Activated T-cell treated with anti-CD3 and anti-CD28 coated beads, Interleukin-2, amount 50 U/mL, for 4 hours (primary cell): ENCODE data around the gene ZNF813. TPM values are rescaled to one million over a fixed set of nuclear protein-coding genes. Genes with fewer than 3 reads are reported as not detected.

Experiments used
- ATAC-seq, 2 donors: fragments of 200-7000 bp; cut with Tn5 transposase; one replicate each; pipeline ENCODE4 v1.10.0; 2021
- DNase-seq: peaks from one replicate; pipeline ENCODE4 v3.0.0-alpha.2; 2020
- H3K27me3 Mint-ChIP-seq: one replicate; pipeline ENCODE4 v1.8.0; 2021; ENCODE audit warnings: low read depth, mixed read lengths
- H3K36me3 Mint-ChIP-seq: one replicate; pipeline ENCODE4 v1.8.0; 2022; ENCODE audit warnings: mixed read lengths; ENCODE audit not compliant: insufficient read depth
- H3K4me1 Mint-ChIP-seq: one replicate; pipeline ENCODE4 v1.8.0; 2021; ENCODE audit warnings: low read depth, mixed read lengths
- H3K4me3 Mint-ChIP-seq: one replicate; pipeline ENCODE4 v1.8.0; 2021; ENCODE audit warnings: mild to moderate bottlenecking, moderate library complexity, mixed read lengths
- H3K9me3 Mint-ChIP-seq: one replicate; pipeline ENCODE4 v1.8.0; 2021; ENCODE audit warnings: mixed read lengths
- total RNA-seq, 3 donors: library from RNA; stranded (reverse); gene quantifications; one replicate each; pipeline ENCODE4 v1.2.1, GENCODE V29; 2021

Gene ZNF813
- total RNA-seq, 3 donors from 2014 or later: 3.4 to 5.5 (median 4.6) TPM

- no peak for ATAC-seq
- Mint-ChIP-seq H3K4me3 (peak overlapping the region; percentile 96), H3K27me3 (no peaks in the 10 kb centered on the region), H3K4me1 (peaks cover 13% of the 10 kb centered on the region), H3K9me3 (peaks cover 8% of the 10 kb centered on the region), H3K36me3 (peaks cover 12% of the 10 kb centered on the region)
- no peak for DNase-seq
Observed at GRCh38 chr19:53520163-53520546, 52.6 kb downstream of the ZNF813 start.

GRCh38 chr19:53520547-53521372 is 53.2 kb downstream of the ZNF813 start:
- Mint-ChIP-seq H3K36me3 (peaks cover 16% of the 10 kb centered on the region), H3K27me3 (no peaks in the 10 kb centered on the region), H3K4me3 (peak overlapping the region; percentile 96), H3K9me3 (peaks cover 14% of the 10 kb centered on the region), H3K4me1 (peaks cover 13% of the 10 kb centered on the region)
- ATAC-seq (peak; percentile 99), DNase-seq (peak; percentile 82)

GRCh38 chr19:53521373-53522202 is 54.1 kb downstream of the ZNF813 start:
- Mint-ChIP-seq H3K36me3 (peaks cover 22% of the 10 kb centered on the region), H3K4me1 (peaks cover 13% of the 10 kb centered on the region), H3K9me3 (peaks cover 20% of the 10 kb centered on the region), H3K27me3 (no peaks in the 10 kb centered on the region), H3K4me3 (peak overlapping the region; percentile 96)
- ATAC-seq (peak; percentile 7 to 11), DNase-seq (no peak)

- Mint-ChIP-seq H3K36me3 (peaks cover 36% of the 10 kb centered on the region), H3K27me3 (no peaks in the 10 kb centered on the region), H3K9me3 (peaks cover 16% of the 10 kb centered on the region), H3K4me1 (peaks cover 11% of the 10 kb centered on the region), H3K4me3 (no peak overlapping the region)
- ATAC-seq (no peak), DNase-seq (no peak)
Observed at GRCh38 chr19:53525922-53526321, 58.4 kb downstream of the ZNF813 start.

- DNase-seq: no peak
- Mint-ChIP-seq H3K4me3 (no peak overlapping the region), H3K4me1 (no peaks in the 10 kb centered on the region), H3K9me3 (peaks cover 23% of the 10 kb centered on the region), H3K36me3 (peaks cover 34% of the 10 kb centered on the region), H3K27me3 (no peaks in the 10 kb centered on the region)
- no peak for ATAC-seq
Observed at GRCh38 chr19:53530622-53531021, 63.1 kb downstream of the ZNF813 start.

- H3K4me3 Mint-ChIP-seq: no peak overlapping the region
- H3K27me3 Mint-ChIP-seq: no peaks in the 10 kb centered on the region
- H3K9me3 Mint-ChIP-seq: peaks cover 16% of the 10 kb centered on the region
- no peak for ATAC-seq
- peaks cover 3% of the 10 kb centered on the region for H3K4me1 Mint-ChIP-seq
- H3K36me3 Mint-ChIP-seq: peaks cover 27% of the 10 kb centered on the region
- DNase-seq: no peak
Observed at GRCh38 chr19:53531457-53531856, 63.9 kb downstream of the ZNF813 start.

GRCh38 chr19:53532362-53532761 is 64.8 kb downstream of the ZNF813 start:
- peaks cover 4% of the 10 kb centered on the region for H3K4me1 Mint-ChIP-seq
- H3K27me3 Mint-ChIP-seq: no peaks in the 10 kb centered on the region
- DNase-seq (no peak), ATAC-seq (no peak)
- peaks cover 13% of the 10 kb centered on the region for H3K9me3 Mint-ChIP-seq
- peaks cover 24% of the 10 kb centered on the region for H3K36me3 Mint-ChIP-seq
- no peak overlapping the region for H3K4me3 Mint-ChIP-seq

- no peak for DNase-seq
- Mint-ChIP-seq H3K27me3 (no peaks in the 10 kb centered on the region), H3K4me3 (peak overlapping the region; percentile 52), H3K4me1 (peaks cover 23% of the 10 kb centered on the region), H3K9me3 (peaks cover 11% of the 10 kb centered on the region), H3K36me3 (peaks cover 23% of the 10 kb centered on the region)
- ATAC-seq: no peak
Observed at GRCh38 chr19:53536225-53536548, 68.7 kb downstream of the ZNF813 start.

GRCh38 chr19:53537121-53537520 is 69.6 kb downstream of the ZNF813 start:
- ATAC-seq (no peak), DNase-seq (no peak)
- Mint-ChIP-seq H3K27me3 (no peaks in the 10 kb centered on the region), H3K36me3 (peaks cover 26% of the 10 kb centered on the region), H3K4me3 (peak overlapping the region; percentile 96), H3K9me3 (peaks cover 11% of the 10 kb centered on the region), H3K4me1 (peaks cover 27% of the 10 kb centered on the region)

- DNase-seq (peak; percentile 89), ATAC-seq (peak; percentile 83 to 88)
- H3K4me1 Mint-ChIP-seq: peaks cover 31% of the 10 kb centered on the region
- H3K27me3 Mint-ChIP-seq: no peaks in the 10 kb centered on the region
- peaks cover 28% of the 10 kb centered on the region for H3K36me3 Mint-ChIP-seq
- H3K4me3 Mint-ChIP-seq: peak within 1 kb of the TSS; percentile 96
- H3K9me3 Mint-ChIP-seq: peaks cover 9% of the 10 kb centered on the region
Observed at GRCh38 chr19:53537521-53538377, 70.2 kb downstream of the ZNF813 start, which contains the start of gene ZNF331. ZNF331 (plus strand) TSS chr19:53538145; CDS start chr19:53569377, 31,232 bp downstream.

GRCh38 chr19:53538378-53539109 is 71.0 kb downstream of the ZNF813 start:
- Mint-ChIP-seq H3K36me3 (peaks cover 24% of the 10 kb centered on the region), H3K4me3 (peak overlapping the region; percentile 96), H3K9me3 (peaks cover 3% of the 10 kb centered on the region), H3K27me3 (no peaks in the 10 kb centered on the region), H3K4me1 (peaks cover 31% of the 10 kb centered on the region)
- DNase-seq: no peak
- peak; percentile 4 to 5 for ATAC-seq

GRCh38 chr19:53540091-53540490 is 72.6 kb downstream of the ZNF813 start:
- ATAC-seq: no peak
- peaks cover 28% of the 10 kb centered on the region for H3K36me3 Mint-ChIP-seq
- no peaks in the 10 kb centered on the region for H3K9me3 Mint-ChIP-seq
- peaks cover 31% of the 10 kb centered on the region for H3K4me1 Mint-ChIP-seq
- H3K27me3 Mint-ChIP-seq: no peaks in the 10 kb centered on the region
- H3K4me3 Mint-ChIP-seq: no peak overlapping the region
- DNase-seq: no peak

- no peaks in the 10 kb centered on the region for H3K27me3 Mint-ChIP-seq
- peaks cover 30% of the 10 kb centered on the region for H3K4me1 Mint-ChIP-seq
- DNase-seq: no peak
- H3K4me3 Mint-ChIP-seq: no peak overlapping the region
- no peak for ATAC-seq
- no peaks in the 10 kb centered on the region for H3K9me3 Mint-ChIP-seq
- peaks cover 36% of the 10 kb centered on the region for H3K36me3 Mint-ChIP-seq
Observed at GRCh38 chr19:53541971-53542370, 74.4 kb downstream of the ZNF813 start.
